HL-60 (cell line): Measurements from ENCODE around the gene SSH2.

Experiments used
- GABPA ChIP-seq: IDR thresholded peaks from 2 replicates; pipeline ENCODE4 v1.6.1; 2012; ENCODE audit warnings: low read depth
- POLR2AphosphoS5 ChIP-seq: IDR thresholded peaks from 2 replicates; pipeline ENCODE4 v1.6.1; 2012; ENCODE audit warnings: low read depth
- TF ChIP-seq, protein P1 (sequence below): IDR thresholded peaks from one replicate; pipeline ENCODE4 v1.5.1; 2011; ENCODE audit warnings: low read length, control low read depth, inconsistent platforms; ENCODE audit not compliant: insufficient read depth
- TF ChIP-seq, protein P2 (sequence below): IDR thresholded peaks from 2 replicates; pipeline ENCODE4 v1.6.1; 2012; ENCODE audit warnings: low read depth; ENCODE audit not compliant: insufficient replicate concordance

DNA sequence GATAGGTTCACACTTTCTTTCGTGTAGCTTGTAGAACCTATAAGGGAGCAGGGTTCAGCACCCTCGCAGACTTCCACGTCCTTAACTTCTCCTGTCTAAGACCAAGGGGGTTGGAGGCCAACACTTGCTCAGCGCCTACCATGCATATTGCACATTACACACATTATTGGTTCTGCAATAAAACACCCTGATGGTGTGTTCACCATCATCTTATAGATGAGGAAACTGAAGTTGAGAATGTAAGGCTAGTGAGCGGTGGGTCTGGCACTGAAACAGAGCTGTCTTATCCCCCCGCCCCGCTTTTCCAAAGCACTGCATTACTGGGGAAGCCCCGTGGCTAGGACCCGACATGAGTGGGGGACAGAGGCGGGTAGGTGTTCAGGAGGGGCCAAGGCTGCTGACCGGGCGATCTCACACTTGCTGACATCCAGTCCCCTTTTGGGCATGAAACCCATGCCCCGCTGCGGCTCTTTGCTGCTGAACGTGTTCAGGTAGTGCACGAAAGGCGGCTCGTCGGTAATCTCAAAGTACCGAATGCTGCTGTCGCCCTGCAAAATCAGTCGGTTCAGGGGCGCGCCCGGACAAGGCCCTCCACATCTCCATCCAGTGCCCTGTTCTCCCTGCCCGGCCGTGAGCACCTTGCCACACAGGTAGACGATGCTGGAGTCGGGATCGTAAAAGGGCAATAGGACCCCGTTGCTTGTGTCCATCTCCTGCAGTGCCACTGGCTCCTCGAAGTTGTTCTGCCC lies 313.6 kb downstream of the SSH2 start:
- TF ChIP-seq, protein P1, sequence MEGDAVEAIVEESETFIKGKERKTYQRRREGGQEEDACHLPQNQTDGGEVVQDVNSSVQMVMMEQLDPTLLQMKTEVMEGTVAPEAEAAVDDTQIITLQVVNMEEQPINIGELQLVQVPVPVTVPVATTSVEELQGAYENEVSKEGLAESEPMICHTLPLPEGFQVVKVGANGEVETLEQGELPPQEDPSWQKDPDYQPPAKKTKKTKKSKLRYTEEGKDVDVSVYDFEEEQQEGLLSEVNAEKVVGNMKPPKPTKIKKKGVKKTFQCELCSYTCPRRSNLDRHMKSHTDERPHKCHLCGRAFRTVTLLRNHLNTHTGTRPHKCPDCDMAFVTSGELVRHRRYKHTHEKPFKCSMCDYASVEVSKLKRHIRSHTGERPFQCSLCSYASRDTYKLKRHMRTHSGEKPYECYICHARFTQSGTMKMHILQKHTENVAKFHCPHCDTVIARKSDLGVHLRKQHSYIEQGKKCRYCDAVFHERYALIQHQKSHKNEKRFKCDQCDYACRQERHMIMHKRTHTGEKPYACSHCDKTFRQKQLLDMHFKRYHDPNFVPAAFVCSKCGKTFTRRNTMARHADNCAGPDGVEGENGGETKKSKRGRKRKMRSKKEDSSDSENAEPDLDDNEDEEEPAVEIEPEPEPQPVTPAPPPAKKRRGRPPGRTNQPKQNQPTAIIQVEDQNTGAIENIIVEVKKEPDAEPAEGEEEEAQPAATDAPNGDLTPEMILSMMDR, result no peak
- TF ChIP-seq, protein P2, sequence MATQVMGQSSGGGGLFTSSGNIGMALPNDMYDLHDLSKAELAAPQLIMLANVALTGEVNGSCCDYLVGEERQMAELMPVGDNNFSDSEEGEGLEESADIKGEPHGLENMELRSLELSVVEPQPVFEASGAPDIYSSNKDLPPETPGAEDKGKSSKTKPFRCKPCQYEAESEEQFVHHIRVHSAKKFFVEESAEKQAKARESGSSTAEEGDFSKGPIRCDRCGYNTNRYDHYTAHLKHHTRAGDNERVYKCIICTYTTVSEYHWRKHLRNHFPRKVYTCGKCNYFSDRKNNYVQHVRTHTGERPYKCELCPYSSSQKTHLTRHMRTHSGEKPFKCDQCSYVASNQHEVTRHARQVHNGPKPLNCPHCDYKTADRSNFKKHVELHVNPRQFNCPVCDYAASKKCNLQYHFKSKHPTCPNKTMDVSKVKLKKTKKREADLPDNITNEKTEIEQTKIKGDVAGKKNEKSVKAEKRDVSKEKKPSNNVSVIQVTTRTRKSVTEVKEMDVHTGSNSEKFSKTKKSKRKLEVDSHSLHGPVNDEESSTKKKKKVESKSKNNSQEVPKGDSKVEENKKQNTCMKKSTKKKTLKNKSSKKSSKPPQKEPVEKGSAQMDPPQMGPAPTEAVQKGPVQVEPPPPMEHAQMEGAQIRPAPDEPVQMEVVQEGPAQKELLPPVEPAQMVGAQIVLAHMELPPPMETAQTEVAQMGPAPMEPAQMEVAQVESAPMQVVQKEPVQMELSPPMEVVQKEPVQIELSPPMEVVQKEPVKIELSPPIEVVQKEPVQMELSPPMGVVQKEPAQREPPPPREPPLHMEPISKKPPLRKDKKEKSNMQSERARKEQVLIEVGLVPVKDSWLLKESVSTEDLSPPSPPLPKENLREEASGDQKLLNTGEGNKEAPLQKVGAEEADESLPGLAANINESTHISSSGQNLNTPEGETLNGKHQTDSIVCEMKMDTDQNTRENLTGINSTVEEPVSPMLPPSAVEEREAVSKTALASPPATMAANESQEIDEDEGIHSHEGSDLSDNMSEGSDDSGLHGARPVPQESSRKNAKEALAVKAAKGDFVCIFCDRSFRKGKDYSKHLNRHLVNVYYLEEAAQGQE, result no peak
- no peak for TF ChIP-seq POLR2AphosphoS5
- TF ChIP-seq GABPA, result no peak
